A549 (cell line): ENCODE results near the gene THBS2. TPM values are rescaled to one million over a fixed set of nuclear protein-coding genes. Genes with fewer than 3 reads are reported as not detected.
"Not testable (repeated sequence)": the region's sequence is repeated elsewhere in the genome, so short reads cannot be mapped to it uniquely, and the experiment has no call there.

Experiments
- ATAC-seq, 2 experiments: fragments of 200-7000 bp in 1 of 2; fragments of >200 bp in 1 of 2; cut with Nextera tagmentation in 1 of 2; cut with Tn5 transposase in 1 of 2; 3 replicates each; pipeline versions ENCODE4 v1.8.0 to v1.9.1; 2018 to 2020; ENCODE audit warnings: mild to moderate bottlenecking in 1 of 2, moderate library complexity in 1 of 2
- CTCF ChIA-PET: fragments of 300-600 bp; sonication (Branson Sonifier 250); formaldehyde crosslinking; extraction: SDS; loops from one replicate; lab custom pipeline; 2021; ENCODE audit warnings: antibody characterized with exemption, inconsistent platforms; lab: Yijun Ruan, JAX
- POLR2A ChIA-PET: fragments of 350-600 bp; formaldehyde crosslinking; extraction: SDS; loops from one replicate; lab custom pipeline; 2021; ENCODE audit warnings: antibody characterized with exemption, inconsistent platforms; lab: Yijun Ruan, JAX
- DNase-seq, 2 experiments: peaks; one replicate each; pipeline versions ENCODE4 v3.0.0 to v3.0.0-alpha.2; 2011 to 2016; ENCODE audit warnings: low read depth in 1 of 2, low spot score in 1 of 2
- FAIRE-seq: peaks from 2 replicates; lab custom pipeline; 2011; peaks lifted over from hg19 to GRCh38; lab: Jason Lieb, UNC
- H3K27ac ChIP-seq, 2 experiments: fragments of >200 bp; sonication (Bioruptor Twin); formaldehyde crosslinking; 3 replicates each; pipeline ENCODE4 v1.5.1; 2016 to 2017
- H3K4me1 ChIP-seq: fragments of >200 bp; sonication (Bioruptor Twin); formaldehyde crosslinking; 3 replicates; pipeline ENCODE4 v1.6.1; 2016
- H3K4me2 ChIP-seq: fragments of >200 bp; sonication (Bioruptor Twin); formaldehyde crosslinking; 3 replicates; pipeline ENCODE4 v1.6.1; 2016
- H3K4me3 ChIP-seq: fragments of >200 bp; sonication (Bioruptor Twin); formaldehyde crosslinking; 3 replicates; pipeline ENCODE4 v1.5.1; 2016
- H3K9me3 ChIP-seq: fragments of >200 bp; sonication (Bioruptor Twin); formaldehyde crosslinking; 3 replicates; pipeline ENCODE4 v1.6.1; 2016
- ATOH8 ChIP-seq: fragments of 250-450 bp; sonication (Bioruptor Pico); IDR thresholded peaks from 2 replicates; pipeline ENCODE4 v1.5.0; 2020; ENCODE audit warnings: low read depth, mild to moderate bottlenecking, moderate library complexity
- CBX2 ChIP-seq: fragments of 200-600 bp; sonication (generic); IDR thresholded peaks from 2 replicates; pipeline ENCODE4 v1.6.1; 2016; ENCODE audit warnings: low read depth, mild to moderate bottlenecking, borderline replicate concordance
- CEBPB ChIP-seq, 2 experiments: fragments of >200 bp in 1 of 2; sonication (Bioruptor Twin) in 1 of 2; formaldehyde crosslinking in 1 of 2; IDR thresholded peaks; 2 replicates each; pipeline ENCODE4 v1.6.1; 2012 to 2016
- FOSL2 ChIP-seq, 2 experiments: fragments of 450-650 bp in 1 of 2; fragments of >200 bp in 1 of 2; sonication (Bioruptor Twin) in 1 of 2; formaldehyde crosslinking; IDR thresholded peaks; 2 replicates each; pipeline versions ENCODE4 v1.5.0 to v1.6.1; 2016 to 2020; ENCODE audit warnings: mild to moderate bottlenecking in 1 of 2, moderate library complexity in 1 of 2
- HES2 ChIP-seq: fragments of >200 bp; sonication (Bioruptor Twin); formaldehyde crosslinking; IDR thresholded peaks from 2 replicates; pipeline ENCODE4 v1.6.1; 2016
- HOXB13 ChIP-seq: fragments of 250-450 bp; sonication (Bioruptor Pico); IDR thresholded peaks from 2 replicates; pipeline ENCODE4 v1.5.0; 2020; ENCODE audit warnings: low read depth, mild to moderate bottlenecking, moderate library complexity
- JUN ChIP-seq, 2 experiments: fragments of >200 bp; sonication (Bioruptor Twin); formaldehyde crosslinking; IDR thresholded peaks; 2 replicates in 1 of 2; 3 replicates in 1 of 2; pipeline ENCODE4 v1.6.1; 2016 to 2017
- JUNB ChIP-seq: fragments of >200 bp; sonication (Bioruptor Twin); formaldehyde crosslinking; IDR thresholded peaks from 2 replicates; pipeline ENCODE4 v1.6.1; 2016
- MAX ChIP-seq: IDR thresholded peaks from 2 replicates; pipeline ENCODE4 v1.6.1; 2012
- NR3C1 ChIP-seq: fragments of >200 bp; sonication (Bioruptor Twin); formaldehyde crosslinking; IDR thresholded peaks from 3 replicates; pipeline ENCODE4 v1.6.1; 2017
- RAD21 ChIP-seq, 2 experiments: fragments of >200 bp in 1 of 2; sonication (Bioruptor Twin) in 1 of 2; formaldehyde crosslinking in 1 of 2; IDR thresholded peaks in 1 of 2; conservative IDR thresholded peaks in 1 of 2; 2 replicates in 1 of 2; 3 replicates in 1 of 2; pipeline ENCODE4 v1.6.1; 2012 to 2018; ENCODE audit warnings: inconsistent platforms in 1 of 2
- RARB ChIP-seq: fragments of 250-450 bp; sonication (Bioruptor Pico); IDR thresholded peaks from 2 replicates; pipeline ENCODE4 v1.8.0; 2021; ENCODE audit warnings: mild to moderate bottlenecking, moderate library complexity
- ZFP36 ChIP-seq: fragments of 450-650 bp; IDR thresholded peaks from 2 replicates; pipeline ENCODE4 v1.6.1; 2014; ENCODE audit warnings: borderline replicate concordance; ENCODE audit not compliant: partially characterized antibody
- WGBS: methylation state at CpG from one replicate; pipeline ENCODE4 v1.1.6; 2017; ENCODE audit errors: missing lambda C conversion rate; 5-methylcytosine and 5-hydroxymethylcytosine counted together
- polyA plus RNA-seq, 4 experiments: library from polyadenylated mRNA; depleted of rRNA in 3 of 4; stranded (reverse); fragments of >200 nt; fragmentation: RNase III in 1 of 4; extraction: RNeasy Plus Mini Kit Qiagen cat#74134 plus additional on column Dnase treatment in 1 of 4; gene quantifications; 2 replicates in 3 of 4; 3 replicates in 1 of 4; pipeline ENCODE4 v1.2.3, GENCODE V29; 2011 to 2017
- TF ChIP-seq, protein P1 (sequence below): fragments of 150-350 bp; IDR thresholded peaks from 2 replicates; pipeline ENCODE4 v1.6.1; 2014; ENCODE audit warnings: low read depth, mild to moderate bottlenecking, low read length

Gene THBS2
- polyA plus RNA-seq, 2 of the 4 experiments (the other 2 are of a cell fraction) = 0.01 to 0.06 TPM

DNA sequence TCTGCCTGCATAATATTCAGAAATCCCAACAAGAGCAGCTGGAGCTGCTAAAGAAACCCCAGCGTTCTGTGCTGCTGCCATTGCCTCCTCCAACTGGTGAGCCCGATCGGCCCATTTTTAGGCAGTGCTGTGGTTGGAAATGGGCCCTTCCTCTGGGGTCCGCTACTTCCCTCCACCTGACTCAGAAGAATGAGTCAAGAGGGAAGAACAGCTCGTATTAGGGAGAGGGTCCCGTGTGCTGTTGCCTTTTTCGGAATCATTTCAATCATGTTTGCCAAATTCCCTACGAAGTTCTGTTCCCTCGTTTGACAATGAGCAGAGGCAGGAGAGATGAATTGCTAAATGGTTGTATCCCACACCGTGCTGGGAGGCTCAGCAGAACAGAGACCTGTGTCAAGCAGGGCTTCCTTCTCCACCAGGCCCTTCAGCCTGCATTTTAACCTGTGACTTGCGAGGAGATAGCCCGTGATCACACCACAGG, 38.4 kb downstream of the THBS2 start:
- Histone ChIP-seq H3K4me1 (peaks cover 23% of the 10 kb centered on the region), H3K9me3 (no peaks in the 10 kb centered on the region), H3K27ac (peak overlapping the region; percentile 90 to 99), H3K4me2 (peak overlapping the region; percentile 93), H3K4me3 (no peak overlapping the region)
- 89% methylated on average over 12 of the region's 12 CpGs for WGBS
- ChIA-PET CTCF (interaction anchor here (0.7 kb wide), 1 partner anchor 11 kb away, joined by 3 read pairs; no protein-coding TSS in a partner anchor), POLR2A (interaction anchor here (0.9 kb wide), 1 partner anchor 487 kb away, joined by 3 read pairs; the partner anchor contains the start of gene C6orf120)
- ATAC-seq (no peak), DNase-seq (no peak), FAIRE-seq (no peak)
- no peak for TF ChIP-seq ZFP36
- TF ChIP-seq CBX2 = no peak
- no peak for TF ChIP-seq JUN (IDR thresholded peaks at IDR 0.05)

DNA sequence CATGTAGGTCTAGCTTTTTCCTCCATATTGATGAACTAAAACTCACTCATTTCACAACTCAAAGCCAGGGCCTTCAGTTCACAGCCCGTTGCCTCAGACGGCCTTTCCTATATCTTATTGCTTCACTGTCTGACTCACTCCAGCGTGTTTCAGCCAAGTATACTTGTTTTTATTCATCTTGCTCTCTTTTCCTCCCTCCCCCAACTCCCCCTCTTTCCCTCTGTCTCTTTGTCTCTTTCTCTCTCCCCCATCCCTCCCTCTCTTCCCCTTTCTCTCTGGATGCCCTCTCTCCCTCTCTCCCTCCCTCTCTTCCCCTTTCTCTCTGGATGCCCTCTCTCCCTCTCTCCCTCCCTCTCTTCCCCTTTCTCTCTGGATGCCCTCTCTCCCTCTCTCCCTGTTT, 38.9 kb downstream of the THBS2 start:
- POLR2A ChIA-PET = interaction anchor here (0.9 to 1.3 kb wide), 2 partner anchors 77 to 488 kb away, joined by 3 read pairs; partner anchors contain the start of gene C6orf120
- DNase-seq (peak; percentile 25 to 47), ATAC-seq (peak; percentile 53 to 84)
- peak overlapping the region; percentile 90 to 99 for H3K27ac ChIP-seq
- H3K4me2 ChIP-seq = peak overlapping the region; percentile 93
- CTCF ChIA-PET = interaction anchor here (0.7 to 1.4 kb wide), 2 partner anchors 10 to 58 kb away, joined by 3 read pairs; no protein-coding TSS in a partner anchor
- peaks cover 23% of the 10 kb centered on the region for H3K4me1 ChIP-seq
- TF ChIP-seq FOSL2 (IDR thresholded peaks at IDR 0.05) (peak; percentile 56), FOSL2 (CRISPR knock-in tag; IDR thresholded peaks at IDR 0.05) (peak; percentile 59), HES2 (peak; percentile 41; the same call in 1 of the 2 replicates), CEBPB (IDR thresholded peaks at IDR 0.05) (peak; percentile 73 to 79), RAD21 (conservative IDR thresholded peaks at IDR 0.05 in 1 of 2, IDR thresholded peaks at IDR 0.05 in 1 of 2) (0 out of 5 replicates have a peak, but pooled peaks of 1 of the 2 experiments have one; percentile 14), JUNB (peak; percentile 56), MAX (0 out of 2 replicates have a peak, but pooled peaks have one; percentile 20)
- TF ChIP-seq, all 56 proteins: peak for 6; not testable (repeated sequence) for 50
- H3K9me3 ChIP-seq, FAIRE-seq, H3K4me3 ChIP-seq: not testable (repeated sequence)
- 10% methylated on average over 3 of the region's 3 CpGs for WGBS

- ATAC-seq = peak in 1 of 2 experiments; percentile 20; a peak in 2 of 6 replicates
- H3K4me3 ChIP-seq = no peak overlapping the region
- DNase-seq = no peak
- H3K27ac ChIP-seq = peak overlapping the region; percentile 90 to 99
- TF ChIP-seq RARB = no peak
- TF ChIP-seq NR3C1 = no peak
- no peak for TF ChIP-seq ATOH8 (CRISPR knock-in tag)
- TF ChIP-seq, protein P1, sequence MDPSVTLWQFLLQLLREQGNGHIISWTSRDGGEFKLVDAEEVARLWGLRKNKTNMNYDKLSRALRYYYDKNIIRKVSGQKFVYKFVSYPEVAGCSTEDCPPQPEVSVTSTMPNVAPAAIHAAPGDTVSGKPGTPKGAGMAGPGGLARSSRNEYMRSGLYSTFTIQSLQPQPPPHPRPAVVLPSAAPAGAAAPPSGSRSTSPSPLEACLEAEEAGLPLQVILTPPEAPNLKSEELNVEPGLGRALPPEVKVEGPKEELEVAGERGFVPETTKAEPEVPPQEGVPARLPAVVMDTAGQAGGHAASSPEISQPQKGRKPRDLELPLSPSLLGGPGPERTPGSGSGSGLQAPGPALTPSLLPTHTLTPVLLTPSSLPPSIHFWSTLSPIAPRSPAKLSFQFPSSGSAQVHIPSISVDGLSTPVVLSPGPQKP = no peak
- no peak for TF ChIP-seq HOXB13
- H3K9me3 ChIP-seq = no peaks in the 10 kb centered on the region
- over 99% methylated on average over 20 of the region's 27 CpGs for WGBS
- CTCF ChIA-PET = interaction anchor here (0.6 to 1.5 kb wide), 3 partner anchors 19 to 57 kb away, joined by 3 to 4 read pairs (median 3); no protein-coding TSS in a partner anchor
- POLR2A ChIA-PET = interaction anchor here (0.6 to 1.3 kb wide), 4 partner anchors 31 to 488 kb away, joined by 3 to 7 read pairs (median 4); partner anchors contain the start of gene C6orf120
- H3K4me2 ChIP-seq = peak overlapping the region; percentile 93
- peaks cover 23% of the 10 kb centered on the region for H3K4me1 ChIP-seq
- no peak for FAIRE-seq
Observed at GRCh38 chr6:169213814-169214520, 39.7 kb downstream of the THBS2 start.
